ENCODE measurements around the gene COL11A1. TPM values are rescaled to one million over a fixed set of nuclear protein-coding genes. Genes with fewer than 3 reads are reported as not detected.

COL11A1 gene
- total and polyA plus RNA-seq, 2 of the 13 experiments (the other 11 are each of a cell fraction or from before 2014, with no cell fraction given) = not detected

DNA sequence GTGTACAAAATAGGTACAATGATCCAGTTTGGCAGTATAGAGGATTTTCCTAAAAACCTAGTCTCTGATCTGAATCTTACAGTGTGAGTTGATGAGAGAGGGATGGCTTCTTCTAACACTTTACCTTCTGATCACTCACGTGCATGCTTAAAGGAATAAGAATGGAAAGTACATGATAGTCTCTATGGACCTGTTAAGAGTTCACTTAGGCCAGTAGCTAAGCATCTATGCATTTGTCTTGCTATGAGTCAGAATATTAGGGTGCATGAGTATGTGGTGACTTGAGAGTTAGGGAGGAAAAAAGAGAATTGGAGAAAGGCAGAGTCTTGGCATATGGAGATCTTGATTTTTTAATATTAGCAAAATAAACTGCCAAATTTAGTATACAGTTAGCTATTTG is 206.3 kb downstream of the COL11A1 start:
- Histone ChIP-seq H3K27me3 (ENCODE audit: control insufficient read depth in 1 of 2, insufficient read depth in 2 of 2, low read length in 2 of 2) (no peaks in the 10 kb centered on the region), H3K4me1 (ENCODE audit: insufficient read depth, low read length) (no peaks in the 10 kb centered on the region), H3K79me2 (ENCODE audit: insufficient read depth, low read length) (no peaks in the 10 kb centered on the region), H3K9ac (ENCODE audit: insufficient read depth, low read depth, low read length) (no peak overlapping the region), H3K27ac (ENCODE audit: extremely low read length, insufficient read depth, low read length) (no peak overlapping the region), H2AFZ (ENCODE audit: low read length) (no peak overlapping the region), H3K4me2 (ENCODE audit: low read depth, low read length) (no peak overlapping the region), H3K9me3 (ENCODE audit: low read length) (no peaks in the 10 kb centered on the region), H3K4me3 (replicated peaks in 1 of 3; ENCODE audit: insufficient read depth in 1 of 3, low read depth in 2 of 3, low read length in 3 of 3) (no peak overlapping the region), H4K20me1 (ENCODE audit: insufficient read depth, low read length) (no peaks in the 10 kb centered on the region), H3K36me3 (replicated peaks in 1 of 2; ENCODE audit: control insufficient read depth in 1 of 2, insufficient read depth in 2 of 2, low read length in 2 of 2) (no peaks in the 10 kb centered on the region)
- ATAC-seq (no peak), FAIRE-seq (no peak), DNase-seq (ENCODE audit: low spot score) (no peak)
- 0% methylated on average over 1 of the region's 1 CpG for WGBS (ENCODE audit: low lambda C conversion rate)
- BruUV-seq (replicated peaks) = no TSS peak
- POLR2A ChIA-PET = no interaction called here
- CTCF ChIA-PET (ENCODE audit: low intra/inter-chr PET ratio, low total read pairs) = no interaction called here
- TF ChIP-seq ZNF570 (CRISPR knock-in tag; IDR thresholded peaks at IDR 0.05; ENCODE audit: borderline replicate concordance) (no peak), SP140L (CRISPR knock-in tag; IDR thresholded peaks at IDR 0.05; ENCODE audit: borderline replicate concordance) (no peak), MAX (IDR thresholded peaks at IDR 0.05) (no peak), MZF1 (CRISPR knock-in tag; IDR thresholded peaks at IDR 0.05; ENCODE audit: borderline replicate concordance) (no peak), MTA3 (CRISPR knock-in tag; IDR thresholded peaks at IDR 0.05) (no peak), ZNF782 (CRISPR knock-in tag; IDR thresholded peaks at IDR 0.05; ENCODE audit: borderline replicate concordance) (no peak), PAWR (CRISPR knock-in tag; IDR thresholded peaks at IDR 0.05; ENCODE audit: borderline replicate concordance) (no peak), JUN (CRISPR knock-in tag; IDR thresholded peaks at IDR 0.05) (no peak), SMAD3 (CRISPR knock-in tag; IDR thresholded peaks at IDR 0.05) (no peak), MATR3 (CRISPR knock-in tag; IDR thresholded peaks at IDR 0.05) (no peak), HOXA9 (CRISPR knock-in tag; IDR thresholded peaks at IDR 0.05; ENCODE audit: borderline replicate concordance) (no peak), NFKBIZ (CRISPR knock-in tag; IDR thresholded peaks at IDR 0.05) (no peak), GMEB2 (CRISPR knock-in tag; IDR thresholded peaks at IDR 0.05; ENCODE audit: low read depth) (no peak), TP53 (CRISPR knock-in tag; conservative IDR thresholded peaks at IDR 0.05) (no peak), ZNF841 (CRISPR knock-in tag; IDR thresholded peaks at IDR 0.05; ENCODE audit: borderline replicate concordance) (no peak)
- TF ChIP-seq, protein P1, sequence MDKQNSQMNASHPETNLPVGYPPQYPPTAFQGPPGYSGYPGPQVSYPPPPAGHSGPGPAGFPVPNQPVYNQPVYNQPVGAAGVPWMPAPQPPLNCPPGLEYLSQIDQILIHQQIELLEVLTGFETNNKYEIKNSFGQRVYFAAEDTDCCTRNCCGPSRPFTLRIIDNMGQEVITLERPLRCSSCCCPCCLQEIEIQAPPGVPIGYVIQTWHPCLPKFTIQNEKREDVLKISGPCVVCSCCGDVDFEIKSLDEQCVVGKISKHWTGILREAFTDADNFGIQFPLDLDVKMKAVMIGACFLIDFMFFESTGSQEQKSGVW (CRISPR knock-in tag; IDR thresholded peaks at IDR 0.05; ENCODE audit: borderline replicate concordance) = no peak
- intact Hi-C loops (cut with micrococcal nuclease; ENCODE audit: unreplicated experiment) (no loop called here), in situ Hi-C loops (cut with HindIII; ENCODE audit: extremely low pct_ligation_motif_present, low pct_unique_long_range_greater_than_20kb) (no loop called here)
